ENCODE results near the gene ZNHIT1. TPM values are rescaled to one million over a fixed set of nuclear protein-coding genes. Genes with fewer than 3 reads are reported as not detected.

Gene ZNHIT1
- total and polyA plus RNA-seq, 2 of the 8 experiments (the other 6 are each of a cell fraction or from before 2014, with no cell fraction given): 38.2 to 61.7 TPM

DNA sequence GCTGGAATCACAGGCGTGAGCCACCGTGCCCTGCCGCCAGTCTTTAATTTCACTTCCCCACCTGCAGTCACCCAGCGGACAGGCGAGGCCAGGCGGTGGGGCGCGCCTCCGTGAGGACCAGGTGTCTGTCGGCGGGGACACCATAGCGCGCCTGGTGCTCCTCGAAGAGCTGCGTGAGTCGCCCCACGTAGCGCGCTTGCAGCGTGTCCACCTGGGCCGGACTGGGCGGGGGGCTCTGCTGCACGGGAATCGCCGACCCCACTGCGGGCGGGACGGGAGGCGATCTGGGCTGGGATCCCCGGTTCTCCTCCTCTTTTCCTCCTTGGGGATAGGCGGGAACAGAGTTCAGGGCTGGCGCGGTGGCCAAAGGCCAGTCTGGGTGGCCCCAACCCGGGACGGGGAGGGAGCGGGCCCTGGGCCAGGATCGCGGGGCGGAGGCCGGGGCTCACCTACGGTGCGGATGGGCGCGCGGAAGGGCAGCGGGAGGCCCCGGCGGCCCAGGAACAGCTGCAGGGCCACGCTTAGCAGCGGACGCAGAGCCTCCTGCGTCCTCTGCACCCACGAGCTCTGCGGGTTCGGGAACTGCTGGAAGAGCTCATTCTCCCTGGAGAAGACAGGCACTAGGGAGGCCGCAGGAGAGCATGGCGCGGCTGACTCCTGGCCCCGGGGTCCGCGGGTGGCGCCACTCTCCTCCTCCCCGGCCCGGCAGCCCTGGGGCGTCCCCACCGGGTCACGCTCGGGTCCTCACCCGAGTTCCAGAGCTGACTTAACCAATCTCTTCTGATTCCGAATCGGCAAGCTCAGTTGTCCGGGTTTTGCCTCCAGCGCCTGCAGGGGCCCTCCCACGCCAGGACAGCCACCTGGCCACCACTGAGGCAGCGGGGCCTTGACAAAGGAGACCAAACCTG, 16.0 kb upstream of the ZNHIT1 start (continued):
- TF ChIP-seq KDM4A (IDR thresholded peaks at IDR 0.05; ENCODE audit: low read depth, low read length, severe bottlenecking) (peak; percentile 60), TBP (IDR thresholded peaks at IDR 0.05; ENCODE audit: low read depth, low read length) (peak; percentile 15; the same call in 1 of the 2 replicates)
